GM06990 (cell line): ENCODE measurements around the gene USP14.

Experiments
- DNase-seq: peaks from one replicate; pipeline ENCODE4 v3.0.0-alpha.2; 2011; ENCODE audit not compliant: insufficient read length; ENCODE audit errors: extremely low read depth
- H3K27me3 ChIP-seq: replicated peaks from 2 replicates; pipeline ENCODE4 v1.6.0; 2011; ENCODE audit warnings: low read length; ENCODE audit not compliant: control insufficient read depth, insufficient read depth
- H3K36me3 ChIP-seq: 2 replicates; pipeline ENCODE4 v1.5.1; 2011; ENCODE audit warnings: low read length; ENCODE audit not compliant: control insufficient read depth, insufficient read depth
- H3K4me3 ChIP-seq: replicated peaks from 2 replicates; pipeline ENCODE4 v1.5.1; 2011; ENCODE audit warnings: low read depth, mild to moderate bottlenecking, control low read depth, low read length
- TF ChIP-seq, protein P1 (sequence below): IDR thresholded peaks from 2 replicates; pipeline ENCODE4 v1.5.1; 2011; ENCODE audit warnings: low read length, control low read depth, mild to moderate bottlenecking, inconsistent platforms; ENCODE audit not compliant: insufficient read depth, poor library complexity, severe bottlenecking

Gene USP14

DNA sequence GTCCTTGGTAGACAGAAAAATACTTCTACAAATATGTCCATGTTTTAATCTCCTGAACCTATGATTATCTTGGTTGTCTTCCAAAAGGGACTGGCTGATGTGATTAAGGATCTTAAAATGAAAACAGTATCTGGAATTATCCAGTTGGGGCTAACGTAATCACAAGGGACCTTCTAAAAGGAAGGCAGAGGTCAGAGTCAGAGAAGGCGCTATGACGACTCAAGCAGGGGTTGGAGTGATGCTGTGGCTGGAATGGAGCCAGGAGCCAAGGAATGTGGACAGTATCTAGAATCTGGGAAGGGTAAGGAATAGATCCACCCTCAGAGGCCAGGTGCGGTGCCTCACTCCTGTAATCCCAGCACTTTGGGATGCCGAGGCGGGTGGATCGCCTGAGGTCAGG lies 4.2 kb upstream of the USP14 start:
- Histone ChIP-seq H3K36me3 (no peaks in the 10 kb centered on the region), H3K27me3 (no peaks in the 10 kb centered on the region), H3K4me3 (no peak overlapping the region)
- no peak for DNase-seq
- TF ChIP-seq, protein P1, sequence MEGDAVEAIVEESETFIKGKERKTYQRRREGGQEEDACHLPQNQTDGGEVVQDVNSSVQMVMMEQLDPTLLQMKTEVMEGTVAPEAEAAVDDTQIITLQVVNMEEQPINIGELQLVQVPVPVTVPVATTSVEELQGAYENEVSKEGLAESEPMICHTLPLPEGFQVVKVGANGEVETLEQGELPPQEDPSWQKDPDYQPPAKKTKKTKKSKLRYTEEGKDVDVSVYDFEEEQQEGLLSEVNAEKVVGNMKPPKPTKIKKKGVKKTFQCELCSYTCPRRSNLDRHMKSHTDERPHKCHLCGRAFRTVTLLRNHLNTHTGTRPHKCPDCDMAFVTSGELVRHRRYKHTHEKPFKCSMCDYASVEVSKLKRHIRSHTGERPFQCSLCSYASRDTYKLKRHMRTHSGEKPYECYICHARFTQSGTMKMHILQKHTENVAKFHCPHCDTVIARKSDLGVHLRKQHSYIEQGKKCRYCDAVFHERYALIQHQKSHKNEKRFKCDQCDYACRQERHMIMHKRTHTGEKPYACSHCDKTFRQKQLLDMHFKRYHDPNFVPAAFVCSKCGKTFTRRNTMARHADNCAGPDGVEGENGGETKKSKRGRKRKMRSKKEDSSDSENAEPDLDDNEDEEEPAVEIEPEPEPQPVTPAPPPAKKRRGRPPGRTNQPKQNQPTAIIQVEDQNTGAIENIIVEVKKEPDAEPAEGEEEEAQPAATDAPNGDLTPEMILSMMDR: no peak

DNA sequence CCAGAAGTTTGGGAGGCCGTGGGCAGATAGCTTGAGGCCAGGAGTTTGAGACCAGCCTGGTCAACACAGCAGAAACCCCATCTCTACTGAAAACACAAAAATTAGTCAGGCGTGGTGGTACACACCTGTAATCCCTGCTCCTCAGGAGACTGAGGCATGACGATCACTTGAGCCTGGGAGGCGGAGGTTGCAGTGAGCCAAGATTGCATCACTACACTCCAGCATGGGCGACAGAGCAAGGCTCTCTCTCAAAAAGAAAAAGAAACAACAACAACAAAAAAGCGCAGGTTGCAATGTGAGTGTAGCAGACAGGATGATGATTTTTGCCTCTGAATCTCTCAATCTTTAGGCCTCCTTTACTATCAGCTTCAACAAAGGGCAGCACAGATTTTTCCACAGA lies 2.7 kb upstream of the USP14 start:
- Histone ChIP-seq H3K36me3 (no peaks in the 10 kb centered on the region), H3K4me3 (no peak overlapping the region), H3K27me3 (no peaks in the 10 kb centered on the region)
- DNase-seq: no peak
- TF ChIP-seq, protein P1: no peak

DNA sequence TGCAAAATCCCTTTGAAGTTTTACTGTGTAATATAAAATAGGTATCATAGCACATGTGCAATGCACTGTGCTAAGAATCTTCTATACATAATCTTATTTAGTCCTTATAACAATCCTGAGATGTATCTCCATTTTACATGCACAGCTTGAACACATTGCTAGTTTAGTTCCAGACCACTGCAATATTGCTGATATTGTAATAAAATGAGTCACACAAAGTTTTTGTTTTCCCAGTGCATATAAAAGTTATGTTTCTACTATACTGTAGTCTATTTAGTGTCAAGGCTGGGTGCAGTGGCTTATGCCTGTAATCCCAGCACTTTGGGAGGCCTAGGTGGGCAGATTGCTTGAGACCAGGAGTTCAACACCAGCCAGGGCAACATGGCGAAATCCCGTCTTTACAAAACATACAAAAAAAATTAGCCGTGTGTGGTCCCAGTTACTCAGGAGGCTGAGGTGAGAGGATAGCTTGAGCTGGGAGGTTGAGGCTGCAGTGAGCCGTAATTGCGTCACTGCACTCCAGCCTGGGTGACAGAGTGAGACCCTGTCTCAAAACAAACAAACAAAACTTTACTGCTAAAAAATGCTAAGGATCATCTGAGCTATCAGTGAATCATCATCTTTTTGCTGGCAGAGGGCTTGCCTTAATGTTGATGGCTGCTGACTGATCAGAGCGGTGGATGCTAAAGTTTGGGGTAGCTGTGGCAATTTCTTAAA lies 1.7 kb upstream of the USP14 start:
- Histone ChIP-seq H3K36me3 (no peaks in the 10 kb centered on the region), H3K27me3 (no peaks in the 10 kb centered on the region), H3K4me3 (no peak overlapping the region)
- DNase-seq: no peak
- TF ChIP-seq, protein P1: no peak

DNA sequence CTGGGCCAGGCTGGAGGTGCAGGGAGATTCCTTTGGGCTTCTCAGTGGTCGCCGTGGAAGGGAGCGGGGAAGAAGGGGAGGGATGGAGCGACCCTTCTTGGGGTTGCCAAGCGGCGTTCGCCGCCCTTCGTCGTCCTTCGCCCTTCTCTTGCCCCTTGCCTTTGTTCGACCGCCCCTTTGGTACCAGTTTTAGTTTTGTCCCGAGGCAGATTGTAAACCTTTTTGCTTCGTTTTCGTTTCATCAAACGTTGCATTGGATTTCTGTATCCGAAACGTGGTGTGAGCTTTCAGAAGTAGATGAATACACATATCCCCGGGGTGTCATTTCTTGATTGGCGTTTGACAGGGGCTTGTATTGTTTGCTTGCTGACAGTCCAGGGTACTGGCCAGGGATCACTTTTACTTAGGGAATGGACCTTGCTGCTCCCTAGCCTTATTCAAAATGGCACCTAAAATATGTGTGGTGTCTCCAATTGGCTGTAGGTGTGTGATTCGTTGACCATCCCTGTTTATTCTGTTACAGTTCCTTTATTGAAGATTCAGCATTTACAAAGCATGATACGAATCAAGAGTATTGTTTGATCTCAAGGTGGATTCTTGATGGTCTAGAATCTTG lies 788 bp downstream of the USP14 start:
- TF ChIP-seq, protein P1: no peak
- Histone ChIP-seq H3K36me3 (no peaks in the 10 kb centered on the region), H3K27me3 (no peaks in the 10 kb centered on the region), H3K4me3 (peak overlapping the region; percentile 98)
- no peak for DNase-seq

DNA sequence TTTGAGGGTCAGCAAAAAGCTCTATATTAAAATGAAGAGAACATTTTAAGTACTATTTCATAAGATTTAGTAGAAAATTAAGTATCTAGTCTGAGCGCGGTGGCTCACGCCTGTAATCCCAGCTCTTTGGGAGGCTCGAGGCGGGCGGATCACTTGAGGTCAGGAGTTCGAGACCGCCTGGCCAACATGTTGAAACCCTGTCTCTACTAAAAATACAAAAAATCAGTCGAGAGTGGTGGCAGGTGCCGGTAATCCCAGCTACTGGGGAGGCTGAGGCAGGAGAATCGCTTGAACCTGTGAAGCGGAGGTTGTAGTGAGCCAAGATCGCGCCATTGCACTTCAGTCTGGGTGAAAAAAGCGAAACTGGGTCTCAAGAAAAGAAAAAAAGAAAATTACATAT lies 1.6 kb downstream of the USP14 start:
- no peak for DNase-seq
- Histone ChIP-seq H3K27me3 (no peaks in the 10 kb centered on the region), H3K36me3 (no peaks in the 10 kb centered on the region; the same call in 1 of the 2 replicates), H3K4me3 (no peak overlapping the region; the same call in 1 of the 2 replicates)
- TF ChIP-seq, protein P1: no peak
